GM12878 (cell line): Measurements from ENCODE around the gene IGF1R. TPM values are rescaled to one million over a fixed set of nuclear protein-coding genes. Genes with fewer than 3 reads are reported as not detected.

Experiments used
- ATAC-seq: fragments of 200-7000 bp; cut with Tn5 transposase; 3 replicates; pipeline ENCODE4 v1.9.1; 2020; ENCODE audit warnings: mild to moderate bottlenecking, moderate library complexity
- BruUV-seq: library from RNA; stranded (reverse); fragments of 400-500 nt; replicated peaks from 2 replicates; lab custom pipeline; 2021; lab: Mats Ljungman, UMichigan
- CTCF ChIA-PET: fragments of 300-600 bp; sonication (Branson Sonifier 250); formaldehyde crosslinking; extraction: SDS; loops from one replicate; lab custom pipeline; 2021; ENCODE audit warnings: inconsistent platforms; lab: Yijun Ruan, JAX
- POLR2A ChIA-PET: fragments of 350-600 bp; formaldehyde crosslinking; extraction: SDS; loops from one replicate; lab custom pipeline; 2021; ENCODE audit warnings: inconsistent platforms; lab: Charles Lee
- RAD21 ChIA-PET: fragments of 300-600 bp; sonication (Branson Sonifier 250); formaldehyde crosslinking; loops from one replicate; lab custom pipeline; 2023; ENCODE audit warnings: antibody characterized with exemption; ENCODE audit not compliant: unreplicated experiment; lab: Charles Lee
- SMC1A ChIA-PET: fragments of 300-600 bp; sonication (Branson Sonifier 250); formaldehyde crosslinking; loops from one replicate; lab custom pipeline; 2023; ENCODE audit not compliant: unreplicated experiment, uncharacterized antibody; lab: Charles Lee
- DNase-seq: peaks from one replicate; pipeline ENCODE4 v3.0.0-alpha.2; 2011; ENCODE audit warnings: low read depth, low spot score
- FAIRE-seq: peaks from 3 replicates; lab custom pipeline; 2011; peaks lifted over from hg19 to GRCh38; lab: Jason Lieb, UNC
- H2AFZ ChIP-seq: 2 replicates; pipeline ENCODE4 v1.6.0; 2011; ENCODE audit warnings: low read depth, low read length, control low read depth; ENCODE audit not compliant: control insufficient read depth
- H3K27ac ChIP-seq: 2 replicates; pipeline ENCODE4 v1.5.1; 2011; ENCODE audit warnings: control low read depth; ENCODE audit not compliant: control insufficient read depth, insufficient read depth
- H3K27me3 ChIP-seq, 2 experiments: replicated peaks in 1 of 2; 2 replicates each; pipeline versions ENCODE4 v1.6.0 to v1.6.1; 2011; ENCODE audit warnings: low read length in 1 of 2; ENCODE audit not compliant: control insufficient read depth in 2 of 2, insufficient read depth in 2 of 2
- H3K36me3 ChIP-seq, 2 experiments: 2 replicates each; pipeline ENCODE4 v1.5.1; 2011; ENCODE audit warnings: low read length in 1 of 2; ENCODE audit not compliant: control insufficient read depth in 2 of 2, insufficient read depth in 2 of 2
- H3K4me1 ChIP-seq: 2 replicates; pipeline ENCODE4 v1.6.1; 2011; ENCODE audit warnings: mild to moderate bottlenecking, low read length, moderate library complexity, mixed read lengths; ENCODE audit not compliant: control insufficient read depth, insufficient read depth
- H3K4me2 ChIP-seq: 2 replicates; pipeline ENCODE4 v1.6.0; 2011; ENCODE audit warnings: control low read depth; ENCODE audit not compliant: control insufficient read depth, insufficient read depth
- H3K4me3 ChIP-seq: fragments of 200-600 bp; sonication (generic); 2 replicates; pipeline ENCODE4 v1.5.1; 2016
- H3K79me2 ChIP-seq: 2 replicates; pipeline ENCODE4 v1.6.0; 2011; ENCODE audit warnings: low read length; ENCODE audit not compliant: control insufficient read depth, insufficient read depth
- H3K9ac ChIP-seq: 2 replicates; pipeline ENCODE4 v1.8.0; 2011; ENCODE audit warnings: low read length, control low read depth, mixed read lengths; ENCODE audit not compliant: control insufficient read depth, insufficient read depth
- H3K9me3 ChIP-seq: replicated peaks from 3 replicates; pipeline ENCODE4 v1.5.1; 2011; ENCODE audit warnings: mild to moderate bottlenecking, low read length; ENCODE audit not compliant: control insufficient read depth, insufficient read depth
- H4K20me1 ChIP-seq: 2 replicates; pipeline ENCODE4 v1.6.0; 2011; ENCODE audit not compliant: control insufficient read depth, insufficient read depth
- BMI1 ChIP-seq: fragments of 450-650 bp; IDR thresholded peaks from 2 replicates; pipeline ENCODE4 v1.6.1; 2016; ENCODE audit warnings: mild to moderate bottlenecking, moderate library complexity, borderline replicate concordance
- CEBPB ChIP-seq, 2 experiments: fragments of 150-350 bp in 1 of 2; IDR thresholded peaks; 2 replicates each; pipeline ENCODE4 v1.6.1; 2012 to 2014; ENCODE audit warnings: low read depth in 2 of 2, low read length in 2 of 2, borderline replicate concordance in 1 of 2, inconsistent platforms in 1 of 2
- ESRRA ChIP-seq: IDR thresholded peaks from 2 replicates; pipeline ENCODE4 v1.6.1; 2012; ENCODE audit warnings: mild to moderate bottlenecking, low read length, improper control_type of control experiment
- EZH2 ChIP-seq: IDR thresholded peaks from 2 replicates; pipeline ENCODE4 v1.6.1; 2012; ENCODE audit warnings: low read depth, mild to moderate bottlenecking, control low read depth, inconsistent platforms, low read length, borderline replicate concordance; ENCODE audit not compliant: control insufficient read depth
- FOS ChIP-seq: IDR thresholded peaks from 3 replicates; pipeline ENCODE4 v1.6.1; 2011; ENCODE audit warnings: borderline replicate concordance; ENCODE audit not compliant: insufficient read length; ENCODE audit errors: extremely low read depth
- NFIC ChIP-seq: IDR thresholded peaks from 2 replicates; pipeline ENCODE4 v1.6.1; 2012; ENCODE audit warnings: low read depth, mild to moderate bottlenecking, inconsistent platforms, low read length, moderate library complexity
- NR2C2 ChIP-seq: IDR thresholded peaks from 2 replicates; pipeline ENCODE4 v1.6.1; 2011; ENCODE audit warnings: borderline replicate concordance, low read depth; ENCODE audit not compliant: control insufficient read depth, insufficient read length
- NRF1 ChIP-seq: conservative IDR thresholded peaks from 2 replicates; pipeline ENCODE4 v1.6.1; 2011; ENCODE audit warnings: mild to moderate bottlenecking, low read depth, low read length, improper control_type of control experiment
- SP1 ChIP-seq: IDR thresholded peaks from one replicate; pipeline ENCODE4 v1.6.1; 2011; ENCODE audit warnings: low read depth, low read length
- SREBF1 ChIP-seq: IDR thresholded peaks from 2 replicates; pipeline ENCODE4 v1.6.1; 2012; ENCODE audit warnings: mild to moderate bottlenecking, low read length
- TAF1 ChIP-seq: IDR thresholded peaks from 2 replicates; pipeline ENCODE4 v1.6.1; 2011; ENCODE audit warnings: mild to moderate bottlenecking, low read depth, low read length, borderline replicate concordance
- YY1 ChIP-seq: IDR thresholded peaks from 2 replicates; pipeline ENCODE4 v1.6.1; 2011; ENCODE audit warnings: low read depth, mild to moderate bottlenecking, low read length
- ZNF274 ChIP-seq: IDR thresholded peaks from one replicate; pipeline ENCODE4 v1.8.0; 2011; ENCODE audit not compliant: insufficient read length, insufficient read depth
- WGBS: methylation state at CpG from one replicate; pipeline ENCODE4 v1.1.6; 2016; ENCODE audit warnings: low lambda C conversion rate; ENCODE audit not compliant: insufficient replicate concordance, insufficient coverage; ENCODE audit errors: missing lambda C conversion rate; 5-methylcytosine and 5-hydroxymethylcytosine counted together
- in situ Hi-C: fragments of 300-500 bp; cut with MboI; formaldehyde crosslinking; loops from 9 replicates; pipeline ENCODE4 v1.14.3; 2018; ENCODE audit warnings: mixed read lengths
- intact Hi-C: fragments of 100-400 bp; cut with micrococcal nuclease; formaldehyde crosslinking; loops from one replicate; pipeline ENCODE4 v1.14.2; 2022; ENCODE audit not compliant: unreplicated experiment
- polyA plus RNA-seq, 11 experiments: library from polyadenylated mRNA; depleted of rRNA in 4 of 11; unstranded in 6 of 11; stranded (reverse) in 5 of 11; fragments of >200 nt; fragmentation: Nextera tagmentation in 4 of 11; fragmentation: Illumina TruSeq in 1 of 11; extraction: Ambion mirVana in 4 of 11; extraction: Trizol in 1 of 11; gene quantifications; 1 replicate in 1 of 11; 2 replicates in 10 of 11; pipeline versions ENCODE4 v1.2.1 to v1.2.3, GENCODE V29; 2011 to 2016; ENCODE audit warnings: inconsistent platforms in 2 of 11, missing spikeins in 2 of 11, low read depth in 1 of 11
- total RNA-seq, 4 experiments: library from RNA; depleted of rRNA in 3 of 4; stranded (reverse); fragments of >200 nt in 3 of 4; fragmentation: Illumina TruSeq in 1 of 4; extraction: Trizol in 1 of 4; gene quantifications; 2 replicates each; pipeline versions ENCODE4 v1.2.1 to v1.2.3, GENCODE V29; 2013 to 2021
- TF ChIP-seq, protein P1 (sequence below): fragments of 450-650 bp; IDR thresholded peaks from 2 replicates; pipeline ENCODE4 v1.6.1; 2014; ENCODE audit warnings: mild to moderate bottlenecking
- TF ChIP-seq, protein P2 (sequence below): fragments of 450-650 bp; formaldehyde crosslinking; IDR thresholded peaks from 2 replicates; pipeline ENCODE4 v1.4.0; 2022; ENCODE audit warnings: mild to moderate bottlenecking, moderate library complexity

The IGF1R gene
- total and polyA plus RNA-seq, 10 of the 15 experiments (the other 5 are each of a cell fraction or from before 2014, with no cell fraction given), result 0.03 to 2.7 (median 0.66) TPM

DNA sequence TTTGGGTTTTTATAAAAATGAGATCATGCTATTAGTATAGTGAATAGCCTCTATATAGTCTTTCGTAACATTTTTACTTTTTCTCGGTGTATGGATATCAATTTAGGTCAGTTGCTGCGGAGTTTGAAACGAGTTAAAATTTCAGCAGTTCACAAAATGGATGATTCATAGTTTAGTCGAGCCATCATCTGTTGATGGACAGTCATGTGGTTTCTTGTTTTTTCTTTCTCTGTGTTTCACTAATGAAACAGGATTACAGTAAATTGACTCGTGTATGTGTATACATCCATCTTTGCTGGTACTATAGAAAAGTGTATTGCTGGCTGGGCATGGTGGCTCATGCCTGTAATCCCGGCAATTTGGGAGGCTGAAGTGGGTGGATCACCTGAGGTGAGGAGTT, 106.8 kb downstream of the IGF1R start:
- intact Hi-C loops, result no loop called here
- Histone ChIP-seq H2AFZ (no peak overlapping the region), H3K4me1 (no peaks in the 10 kb centered on the region), H3K79me2 (no peaks in the 10 kb centered on the region), H3K9me3 (no peaks in the 10 kb centered on the region)
- no TSS peak for BruUV-seq
- no peak for DNase-seq
- POLR2A ChIA-PET, result no interaction called here
- TF ChIP-seq NFIC (no peak), CEBPB (IDR thresholded peaks at IDR 0.05; ENCODE audit: borderline replicate concordance in 1 of 2, low read depth in 2 of 2, low read length in 2 of 2) (no peak)
- TF ChIP-seq, all 136 proteins: peak for 0
- no peak for ATAC-seq
- SMC1A ChIA-PET, result interaction anchor here (1.2 kb wide), 1 partner anchor 24 kb away, joined by 4 read pairs; no protein-coding TSS in a partner anchor
- CTCF ChIA-PET, result interaction anchor here (1.4 kb wide), 1 partner anchor 24 kb away, joined by 4 read pairs; no protein-coding TSS in a partner anchor
- no peak overlapping the region for H3K9ac ChIP-seq
- no peaks in the 10 kb centered on the region for H4K20me1 ChIP-seq
- H3K27ac ChIP-seq, result no peak overlapping the region
- no peaks in the 10 kb centered on the region for H3K36me3 ChIP-seq
- RAD21 ChIA-PET, result no interaction called here
- no peak overlapping the region for H3K4me3 ChIP-seq
- WGBS, result 56% methylated on average over 7 of the region's 7 CpGs
- in situ Hi-C loops, result no loop called here
- FAIRE-seq, result no peak
- H3K4me2 ChIP-seq, result no peak overlapping the region
- no peaks in the 10 kb centered on the region for H3K27me3 ChIP-seq

DNA sequence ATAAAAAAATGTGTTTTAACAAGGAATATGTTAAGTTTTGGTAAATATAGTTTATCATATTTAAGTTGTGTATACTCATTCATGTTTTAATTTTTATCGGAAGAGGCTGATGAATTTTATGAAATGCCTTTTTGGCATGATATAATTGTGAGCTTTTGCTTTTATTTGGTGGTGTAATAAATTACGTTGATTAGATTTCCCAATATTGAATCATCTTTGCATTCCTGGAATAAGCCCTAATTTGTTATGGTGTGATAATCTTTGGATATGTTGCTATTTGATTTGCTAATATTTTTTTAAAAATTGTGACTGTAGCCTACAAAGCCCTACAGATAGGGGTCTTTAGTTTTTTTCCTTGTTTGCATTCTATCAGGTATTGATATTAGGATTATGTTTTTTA, 107.4 kb downstream of the IGF1R start:
- in situ Hi-C loops, result no loop called here
- TF ChIP-seq BMI1 (no peak), SREBF1 (no peak), SP1 (no peak), YY1 (no peak), FOS (no peak), ZNF274 (no peak), NRF1 (no peak), TAF1 (no peak), NR2C2 (no peak), EZH2 (no peak), ESRRA (no peak)
- TF ChIP-seq, protein P1, sequence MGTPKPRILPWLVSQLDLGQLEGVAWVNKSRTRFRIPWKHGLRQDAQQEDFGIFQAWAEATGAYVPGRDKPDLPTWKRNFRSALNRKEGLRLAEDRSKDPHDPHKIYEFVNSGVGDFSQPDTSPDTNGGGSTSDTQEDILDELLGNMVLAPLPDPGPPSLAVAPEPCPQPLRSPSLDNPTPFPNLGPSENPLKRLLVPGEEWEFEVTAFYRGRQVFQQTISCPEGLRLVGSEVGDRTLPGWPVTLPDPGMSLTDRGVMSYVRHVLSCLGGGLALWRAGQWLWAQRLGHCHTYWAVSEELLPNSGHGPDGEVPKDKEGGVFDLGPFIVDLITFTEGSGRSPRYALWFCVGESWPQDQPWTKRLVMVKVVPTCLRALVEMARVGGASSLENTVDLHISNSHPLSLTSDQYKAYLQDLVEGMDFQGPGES, result no peak
- TF ChIP-seq, protein P2, sequence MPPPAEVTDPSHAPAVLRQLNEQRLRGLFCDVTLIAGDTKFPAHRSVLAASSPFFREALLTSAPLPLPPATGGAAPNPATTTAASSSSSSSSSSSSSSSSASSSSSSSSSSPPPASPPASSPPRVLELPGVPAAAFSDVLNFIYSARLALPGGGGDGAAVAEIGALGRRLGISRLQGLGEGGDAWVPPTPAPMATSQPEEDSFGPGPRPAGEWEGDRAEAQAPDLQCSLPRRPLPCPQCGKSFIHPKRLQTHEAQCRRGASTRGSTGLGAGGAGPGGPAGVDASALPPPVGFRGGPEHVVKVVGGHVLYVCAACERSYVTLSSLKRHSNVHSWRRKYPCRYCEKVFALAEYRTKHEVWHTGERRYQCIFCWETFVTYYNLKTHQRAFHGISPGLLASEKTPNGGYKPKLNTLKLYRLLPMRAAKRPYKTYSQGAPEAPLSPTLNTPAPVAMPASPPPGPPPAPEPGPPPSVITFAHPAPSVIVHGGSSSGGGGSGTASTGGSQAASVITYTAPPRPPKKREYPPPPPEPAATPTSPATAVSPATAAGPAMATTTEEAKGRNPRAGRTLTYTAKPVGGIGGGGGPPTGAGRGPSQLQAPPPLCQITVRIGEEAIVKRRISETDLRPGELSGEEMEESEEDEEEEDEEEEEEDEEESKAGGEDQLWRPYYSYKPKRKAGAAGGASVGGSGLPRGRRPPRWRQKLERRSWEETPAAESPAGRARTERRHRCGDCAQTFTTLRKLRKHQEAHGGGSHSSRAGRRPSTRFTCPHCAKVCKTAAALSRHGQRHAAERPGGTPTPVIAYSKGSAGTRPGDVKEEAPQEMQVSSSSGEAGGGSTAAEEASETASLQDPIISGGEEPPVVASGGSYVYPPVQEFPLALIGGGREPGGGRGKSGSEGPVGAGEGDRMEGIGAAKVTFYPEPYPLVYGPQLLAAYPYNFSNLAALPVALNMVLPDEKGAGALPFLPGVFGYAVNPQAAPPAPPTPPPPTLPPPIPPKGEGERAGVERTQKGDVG (CRISPR knock-in tag), result no peak

More for the DNA sequence above, 107.4 kb downstream of the IGF1R start:
- no peaks in the 10 kb centered on the region for H3K9me3 ChIP-seq
- ChIA-PET CTCF (interaction anchor here (0.6 kb wide), 1 partner anchor 34 kb away, joined by 3 read pairs; no protein-coding TSS in a partner anchor), POLR2A (no interaction called here), SMC1A (no interaction called here), RAD21 (no interaction called here)
- no peaks in the 10 kb centered on the region for H3K4me1 ChIP-seq
- no peak overlapping the region for H3K4me2 ChIP-seq
- DNase-seq, result no peak
- no peaks in the 10 kb centered on the region for H4K20me1 ChIP-seq
- no peak overlapping the region for H2AFZ ChIP-seq
- H3K9ac ChIP-seq, result no peak overlapping the region
- 86% methylated on average over 2 of the region's 2 CpGs for WGBS
- no peak overlapping the region for H3K4me3 ChIP-seq
- no peak for ATAC-seq
- H3K79me2 ChIP-seq, result no peaks in the 10 kb centered on the region
- H3K36me3 ChIP-seq, result no peaks in the 10 kb centered on the region
- BruUV-seq, result no TSS peak
- intact Hi-C loops, result no loop called here
- FAIRE-seq, result no peak
- no peak overlapping the region for H3K27ac ChIP-seq
- no peaks in the 10 kb centered on the region for H3K27me3 ChIP-seq
